Measurements from ENCODE around the gene SLC30A7. TPM values are rescaled to one million over a fixed set of nuclear protein-coding genes. Genes with fewer than 3 reads are reported as not detected.

The SLC30A7 gene
- total and polyA plus RNA-seq, 2 of the 13 experiments (the other 11 are each of a cell fraction or from before 2014, with no cell fraction given): 8.3 to 40.8 TPM

GRCh38 chr1:101025657-101026429 lies 130.0 kb downstream of the SLC30A7 start, which contains the start of gene DPH5 (continued):
- TF ChIP-seq BORCS8-MEF2B (CRISPR knock-in tag; IDR thresholded peaks at IDR 0.05) (no peak), RBM22 (optimal IDR thresholded peaks at IDR 0.05; ENCODE audit: low read length) (no peak), MTA1 (CRISPR knock-in tag; IDR thresholded peaks at IDR 0.05; ENCODE audit: borderline replicate concordance) (peak; percentile 61; the same call in 1 of the 2 replicates), RORA (CRISPR knock-in tag; IDR thresholded peaks at IDR 0.05) (no peak), ZNF292 (CRISPR knock-in tag; IDR thresholded peaks at IDR 0.05; ENCODE audit: borderline replicate concordance, low read depth) (peak; percentile 75), TMF1 (CRISPR knock-in tag; IDR thresholded peaks at IDR 0.05; ENCODE audit: low read depth) (no peak), LRRFIP1 (CRISPR knock-in tag; conservative IDR thresholded peaks at IDR 0.05) (no peak), ZFAT (CRISPR knock-in tag; conservative IDR thresholded peaks at IDR 0.05) (no peak), BRD4 (CRISPR knock-in tag; IDR thresholded peaks at IDR 0.05) (peak; percentile 57; the same call in 1 of the 2 replicates), IRX3 (CRISPR knock-in tag; IDR thresholded peaks at IDR 0.05; ENCODE audit: borderline replicate concordance, low read depth) (no peak), PCBP1 (IDR thresholded peaks at IDR 0.05; ENCODE audit: borderline replicate concordance, low read depth, low read length) (0 out of 2 replicates have a peak, but pooled peaks have one; percentile 38), CENPT (CRISPR knock-in tag; IDR thresholded peaks at IDR 0.05; ENCODE audit: low read depth) (no peak), SIX1 (CRISPR knock-in tag; IDR thresholded peaks at IDR 0.05; ENCODE audit: borderline replicate concordance) (no peak), THAP7 (CRISPR knock-in tag; IDR thresholded peaks at IDR 0.05) (no peak), TEAD3 (CRISPR knock-in tag; optimal IDR thresholded peaks at IDR 0.05; ENCODE audit: borderline replicate concordance) (no peak), CCAR2 (optimal IDR thresholded peaks at IDR 0.05; ENCODE audit: low read depth, low read length) (no peak), ZNF550 (CRISPR knock-in tag; IDR thresholded peaks at IDR 0.05; ENCODE audit: borderline replicate concordance) (no peak), ZFP37 (CRISPR knock-in tag; IDR thresholded peaks at IDR 0.05; ENCODE audit: borderline replicate concordance) (no peak)
- TF ChIP-seq, protein P1, sequence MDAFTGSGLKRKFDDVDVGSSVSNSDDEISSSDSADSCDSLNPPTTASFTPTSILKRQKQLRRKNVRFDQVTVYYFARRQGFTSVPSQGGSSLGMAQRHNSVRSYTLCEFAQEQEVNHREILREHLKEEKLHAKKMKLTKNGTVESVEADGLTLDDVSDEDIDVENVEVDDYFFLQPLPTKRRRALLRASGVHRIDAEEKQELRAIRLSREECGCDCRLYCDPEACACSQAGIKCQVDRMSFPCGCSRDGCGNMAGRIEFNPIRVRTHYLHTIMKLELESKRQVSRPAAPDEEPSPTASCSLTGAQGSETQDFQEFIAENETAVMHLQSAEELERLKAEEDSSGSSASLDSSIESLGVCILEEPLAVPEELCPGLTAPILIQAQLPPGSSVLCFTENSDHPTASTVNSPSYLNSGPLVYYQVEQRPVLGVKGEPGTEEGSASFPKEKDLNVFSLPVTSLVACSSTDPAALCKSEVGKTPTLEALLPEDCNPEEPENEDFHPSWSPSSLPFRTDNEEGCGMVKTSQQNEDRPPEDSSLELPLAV (CRISPR knock-in tag; conservative IDR thresholded peaks at IDR 0.05; ENCODE audit: low read depth): no peak
- TF ChIP-seq, protein P2, sequence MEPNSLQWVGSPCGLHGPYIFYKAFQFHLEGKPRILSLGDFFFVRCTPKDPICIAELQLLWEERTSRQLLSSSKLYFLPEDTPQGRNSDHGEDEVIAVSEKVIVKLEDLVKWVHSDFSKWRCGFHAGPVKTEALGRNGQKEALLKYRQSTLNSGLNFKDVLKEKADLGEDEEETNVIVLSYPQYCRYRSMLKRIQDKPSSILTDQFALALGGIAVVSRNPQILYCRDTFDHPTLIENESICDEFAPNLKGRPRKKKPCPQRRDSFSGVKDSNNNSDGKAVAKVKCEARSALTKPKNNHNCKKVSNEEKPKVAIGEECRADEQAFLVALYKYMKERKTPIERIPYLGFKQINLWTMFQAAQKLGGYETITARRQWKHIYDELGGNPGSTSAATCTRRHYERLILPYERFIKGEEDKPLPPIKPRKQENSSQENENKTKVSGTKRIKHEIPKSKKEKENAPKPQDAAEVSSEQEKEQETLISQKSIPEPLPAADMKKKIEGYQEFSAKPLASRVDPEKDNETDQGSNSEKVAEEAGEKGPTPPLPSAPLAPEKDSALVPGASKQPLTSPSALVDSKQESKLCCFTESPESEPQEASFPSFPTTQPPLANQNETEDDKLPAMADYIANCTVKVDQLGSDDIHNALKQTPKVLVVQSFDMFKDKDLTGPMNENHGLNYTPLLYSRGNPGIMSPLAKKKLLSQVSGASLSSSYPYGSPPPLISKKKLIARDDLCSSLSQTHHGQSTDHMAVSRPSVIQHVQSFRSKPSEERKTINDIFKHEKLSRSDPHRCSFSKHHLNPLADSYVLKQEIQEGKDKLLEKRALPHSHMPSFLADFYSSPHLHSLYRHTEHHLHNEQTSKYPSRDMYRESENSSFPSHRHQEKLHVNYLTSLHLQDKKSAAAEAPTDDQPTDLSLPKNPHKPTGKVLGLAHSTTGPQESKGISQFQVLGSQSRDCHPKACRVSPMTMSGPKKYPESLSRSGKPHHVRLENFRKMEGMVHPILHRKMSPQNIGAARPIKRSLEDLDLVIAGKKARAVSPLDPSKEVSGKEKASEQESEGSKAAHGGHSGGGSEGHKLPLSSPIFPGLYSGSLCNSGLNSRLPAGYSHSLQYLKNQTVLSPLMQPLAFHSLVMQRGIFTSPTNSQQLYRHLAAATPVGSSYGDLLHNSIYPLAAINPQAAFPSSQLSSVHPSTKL (CRISPR knock-in tag; IDR thresholded peaks at IDR 0.05): peak; percentile 39; the same call in 1 of the 2 replicates
